IMR-90 (cell line): ENCODE measurements around the gene WDFY1. TPM values are rescaled to one million over a fixed set of nuclear protein-coding genes. Genes with fewer than 3 reads are reported as not detected.

Source experiments
- ATAC-seq: fragments of 200-7000 bp; cut with Tn5 transposase; 2 replicates; pipeline ENCODE4 v1.9.1; 2020; ENCODE audit warnings: low read depth, mild to moderate bottlenecking, moderate library complexity
- BruUV-seq: library from RNA; stranded (reverse); fragments of 400-500 nt; replicated peaks from 2 replicates; lab custom pipeline; 2021; lab: Mats Ljungman, UMichigan
- CTCF ChIA-PET: fragments of 300-600 bp; formaldehyde crosslinking; extraction: SDS; loops from one replicate; lab custom pipeline; 2021; ENCODE audit warnings: antibody characterized with exemption; lab: Yijun Ruan, JAX
- POLR2A ChIA-PET: fragments of 300-600 bp; sonication (Branson Sonifier 250); formaldehyde crosslinking; loops from one replicate; lab custom pipeline; 2022; ENCODE audit warnings: antibody characterized with exemption; ENCODE audit not compliant: unreplicated experiment; lab: Charles Lee
- DNase-seq: peaks from one replicate; pipeline ENCODE4 v3.0.0; 2013
- H2AFZ ChIP-seq: replicated peaks from 2 replicates; pipeline ENCODE3; 2013; ENCODE audit warnings: low read length, mild to moderate bottlenecking; ENCODE audit not compliant: poor library complexity
- H2AK5ac ChIP-seq: 2 replicates; pipeline ENCODE4 v1.6.1; 2013; ENCODE audit warnings: low read depth, low read length, inconsistent platforms
- H2AK9ac ChIP-seq: replicated peaks from 2 replicates; pipeline ENCODE3; 2013; ENCODE audit warnings: mild to moderate bottlenecking, low read depth, low read length, moderate library complexity; ENCODE audit not compliant: poor library complexity
- H2BK120ac ChIP-seq: 2 replicates; pipeline ENCODE4 v1.6.1; 2013; ENCODE audit warnings: low read depth, low read length, inconsistent platforms
- H2BK15ac ChIP-seq: 3 replicates; pipeline ENCODE4 v1.6.1; 2013; ENCODE audit warnings: low read depth, low read length, inconsistent platforms
- H2BK20ac ChIP-seq: 2 replicates; pipeline ENCODE4 v1.6.1; 2013; ENCODE audit warnings: low read depth, mild to moderate bottlenecking, inconsistent platforms, low read length, moderate library complexity
- H2BK5ac ChIP-seq: 2 replicates; pipeline ENCODE4 v1.6.1; 2013; ENCODE audit warnings: mild to moderate bottlenecking, low read depth, low read length, inconsistent platforms; ENCODE audit not compliant: poor library complexity, severe bottlenecking
- H3K14ac ChIP-seq: replicated peaks from 2 replicates; pipeline ENCODE4 v1.6.1; 2013; ENCODE audit warnings: low read depth, low read length, inconsistent platforms
- H3K18ac ChIP-seq: 2 replicates; pipeline ENCODE4 v1.6.1; 2013; ENCODE audit warnings: low read depth, low read length, control low read depth
- H3K23ac ChIP-seq: 2 replicates; pipeline ENCODE4 v1.6.1; 2013; ENCODE audit warnings: low read depth, low read length, inconsistent platforms
- H3K27ac ChIP-seq: 2 replicates; pipeline ENCODE4 v1.5.1; 2013; ENCODE audit warnings: mild to moderate bottlenecking, control low read depth, low read length; ENCODE audit not compliant: insufficient read depth
- H3K27me3 ChIP-seq: 2 replicates; pipeline ENCODE4 v1.6.1; 2013; ENCODE audit warnings: low read length; ENCODE audit not compliant: control insufficient read depth, insufficient read depth
- H3K36me3 ChIP-seq: 2 replicates; pipeline ENCODE4 v1.6.1; 2013; ENCODE audit warnings: low read length, mixed read lengths; ENCODE audit not compliant: control insufficient read depth, insufficient read depth
- H3K4ac ChIP-seq: 2 replicates; pipeline ENCODE4 v1.6.1; 2013; ENCODE audit warnings: low read depth, low read length, inconsistent platforms
- H3K4me1 ChIP-seq: 2 replicates; pipeline ENCODE4 v1.6.1; 2013; ENCODE audit warnings: low read length, mixed read lengths; ENCODE audit not compliant: control insufficient read depth, insufficient read depth
- H3K4me2 ChIP-seq: 2 replicates; pipeline ENCODE4 v1.6.1; 2013; ENCODE audit warnings: low read depth, mild to moderate bottlenecking, control low read depth, low read length, moderate library complexity
- H3K4me3 ChIP-seq: 2 replicates; pipeline ENCODE4 v1.5.1; 2013; ENCODE audit warnings: low read depth, mild to moderate bottlenecking, control low read depth, low read length, moderate library complexity; ENCODE audit not compliant: insufficient read depth
- H3K56ac ChIP-seq: 2 replicates; pipeline ENCODE4 v1.6.1; 2013; ENCODE audit warnings: low read length, inconsistent platforms; ENCODE audit not compliant: insufficient read depth; ENCODE audit errors: extremely low read depth
- H3K79me1 ChIP-seq, 2 experiments: 2 replicates each; pipeline ENCODE4 v1.6.1; 2013; ENCODE audit warnings: low read length in 2 of 2, inconsistent platforms in 1 of 2, low read depth in 1 of 2
- H3K9ac ChIP-seq: 2 replicates; pipeline ENCODE4 v1.6.1; 2013; ENCODE audit warnings: low read depth, low read length, control low read depth
- H3K9me1 ChIP-seq: 2 replicates; pipeline ENCODE4 v1.6.1; 2013; ENCODE audit warnings: low read length, inconsistent platforms; ENCODE audit not compliant: insufficient read depth
- H3K9me3 ChIP-seq: 2 replicates; pipeline ENCODE4 v1.6.1; 2013; ENCODE audit warnings: low read length; ENCODE audit not compliant: control insufficient read depth, insufficient read depth
- H4K20me1 ChIP-seq: 2 replicates; pipeline ENCODE4 v1.6.1; 2013; ENCODE audit warnings: low read length, inconsistent platforms; ENCODE audit not compliant: insufficient read depth
- H4K5ac ChIP-seq: 2 replicates; pipeline ENCODE4 v1.6.1; 2013; ENCODE audit warnings: mild to moderate bottlenecking, low read depth, low read length, control low read depth
- H4K8ac ChIP-seq, 2 experiments: 2 replicates each; pipeline ENCODE4 v1.6.1; 2013; ENCODE audit warnings: low read depth in 2 of 2, low read length in 2 of 2, control low read depth in 1 of 2, inconsistent platforms in 1 of 2
- H4K91ac ChIP-seq: 2 replicates; pipeline ENCODE4 v1.6.1; 2013; ENCODE audit warnings: low read depth, low read length, inconsistent platforms; ENCODE audit not compliant: insufficient read depth
- BHLHE40 ChIP-seq: fragments of 150-350 bp; IDR thresholded peaks from 2 replicates; pipeline ENCODE4 v1.6.1; 2016; ENCODE audit warnings: mild to moderate bottlenecking, low read depth, low read length
- CEBPB ChIP-seq: IDR thresholded peaks from 2 replicates; pipeline ENCODE4 v1.6.1; 2012; ENCODE audit warnings: low read depth, low read length, improper control_type of control experiment
- CHD1 ChIP-seq: IDR thresholded peaks from 2 replicates; pipeline ENCODE4 v1.6.1; 2012; ENCODE audit warnings: low read depth, low read length, improper control_type of control experiment
- ELK1 ChIP-seq: fragments of 150-350 bp; IDR thresholded peaks from 2 replicates; pipeline ENCODE4 v1.6.1; 2016; ENCODE audit warnings: low read depth, mild to moderate bottlenecking, low read length, moderate library complexity, borderline replicate concordance
- FOS ChIP-seq: fragments of 150-350 bp; IDR thresholded peaks from 2 replicates; pipeline ENCODE4 v1.6.1; 2016; ENCODE audit warnings: low read depth, low read length
- MAFK ChIP-seq: IDR thresholded peaks from 2 replicates; pipeline ENCODE4 v1.6.1; 2012; ENCODE audit warnings: low read depth, low read length, improper control_type of control experiment
- MAZ ChIP-seq: IDR thresholded peaks from 2 replicates; pipeline ENCODE4 v1.6.1; 2012; ENCODE audit warnings: low read depth, mild to moderate bottlenecking, low read length, improper control_type of control experiment, moderate library complexity, borderline replicate concordance
- MXI1 ChIP-seq: IDR thresholded peaks from 2 replicates; pipeline ENCODE4 v1.6.1; 2012; ENCODE audit warnings: low read depth, mild to moderate bottlenecking, low read length, moderate library complexity, borderline replicate concordance
- NFE2L2 ChIP-seq: fragments of 150-350 bp; IDR thresholded peaks from 2 replicates; pipeline ENCODE4 v1.6.1; 2016; ENCODE audit warnings: low read depth, mild to moderate bottlenecking, low read length
- POLR2A ChIP-seq: IDR thresholded peaks from 2 replicates; pipeline ENCODE4 v1.6.1; 2012; ENCODE audit warnings: mild to moderate bottlenecking, low read depth, low read length
- RAD21 ChIP-seq: IDR thresholded peaks from 2 replicates; pipeline ENCODE4 v1.6.1; 2012; ENCODE audit warnings: low read length, improper control_type of control experiment
- RCOR1 ChIP-seq: IDR thresholded peaks from 2 replicates; pipeline ENCODE4 v1.6.1; 2012; ENCODE audit warnings: mild to moderate bottlenecking, low read length, improper control_type of control experiment; ENCODE audit not compliant: insufficient replicate concordance
- RFX5 ChIP-seq: IDR thresholded peaks from 2 replicates; pipeline ENCODE4 v1.8.0; 2012; ENCODE audit warnings: low read depth, mild to moderate bottlenecking, low read length, moderate library complexity
- SMC3 ChIP-seq: fragments of 150-350 bp; IDR thresholded peaks from 2 replicates; pipeline ENCODE4 v1.6.1; 2016; ENCODE audit warnings: low read depth, mild to moderate bottlenecking, antibody characterized with exemption, low read length, moderate library complexity
- USF2 ChIP-seq: fragments of 150-350 bp; IDR thresholded peaks from 2 replicates; pipeline ENCODE4 v1.6.1; 2017; ENCODE audit warnings: mild to moderate bottlenecking, antibody characterized with exemption, low read length, low read depth
- WGBS, 2 experiments: methylation state at CpG; one replicate each; pipeline versions ENCODE4 v1.1.5 to v1.1.7; 2013; ENCODE audit warnings: missing lambda C conversion rate in 2 of 2; ENCODE audit not compliant: insufficient read length in 1 of 2; ENCODE audit errors: extremely low coverage in 2 of 2; 5-methylcytosine and 5-hydroxymethylcytosine counted together
- dilution Hi-C: fragments of 300-500 bp; cut with HindIII; formaldehyde crosslinking; loops from one replicate; pipeline ENCODE4 v1.14.3; 2018; ENCODE audit warnings: low sequenced_read_pairs; ENCODE audit not compliant: unreplicated experiment
- in situ Hi-C: fragments of 300-500 bp; cut with MboI; formaldehyde crosslinking; loops from 3 replicates; pipeline ENCODE4 v1.14.3; 2019; ENCODE audit warnings: low sequenced_read_pairs, inconsistent platforms, mixed read lengths
- intact Hi-C: fragments of 100-400 bp; cut with micrococcal nuclease; formaldehyde crosslinking; loops from 2 replicates; pipeline ENCODE4 v1.10.0; 2022
- polyA plus RNA-seq, 3 experiments: library from polyadenylated mRNA; depleted of rRNA; stranded (reverse); fragments of >200 nt; gene quantifications; 2 replicates each; pipeline ENCODE4 v1.2.3, GENCODE V29; 2012; ENCODE audit warnings: low replicate concordance in 1 of 3
- total RNA-seq: library from RNA; depleted of rRNA; stranded (reverse); fragments of >200 nt; gene quantifications from 2 replicates; pipeline ENCODE4 v1.2.3, GENCODE V29; 2012
- TF ChIP-seq, protein P1 (sequence below): conservative IDR thresholded peaks from 2 replicates; pipeline ENCODE4 v1.5.1; 2012; ENCODE audit warnings: mild to moderate bottlenecking, low read depth, low read length, improper control_type of control experiment

The WDFY1 gene
- total and polyA plus RNA-seq, 2 of the 4 experiments (the other 2 are of a cell fraction) = 35.6 to 93.6 TPM

DNA sequence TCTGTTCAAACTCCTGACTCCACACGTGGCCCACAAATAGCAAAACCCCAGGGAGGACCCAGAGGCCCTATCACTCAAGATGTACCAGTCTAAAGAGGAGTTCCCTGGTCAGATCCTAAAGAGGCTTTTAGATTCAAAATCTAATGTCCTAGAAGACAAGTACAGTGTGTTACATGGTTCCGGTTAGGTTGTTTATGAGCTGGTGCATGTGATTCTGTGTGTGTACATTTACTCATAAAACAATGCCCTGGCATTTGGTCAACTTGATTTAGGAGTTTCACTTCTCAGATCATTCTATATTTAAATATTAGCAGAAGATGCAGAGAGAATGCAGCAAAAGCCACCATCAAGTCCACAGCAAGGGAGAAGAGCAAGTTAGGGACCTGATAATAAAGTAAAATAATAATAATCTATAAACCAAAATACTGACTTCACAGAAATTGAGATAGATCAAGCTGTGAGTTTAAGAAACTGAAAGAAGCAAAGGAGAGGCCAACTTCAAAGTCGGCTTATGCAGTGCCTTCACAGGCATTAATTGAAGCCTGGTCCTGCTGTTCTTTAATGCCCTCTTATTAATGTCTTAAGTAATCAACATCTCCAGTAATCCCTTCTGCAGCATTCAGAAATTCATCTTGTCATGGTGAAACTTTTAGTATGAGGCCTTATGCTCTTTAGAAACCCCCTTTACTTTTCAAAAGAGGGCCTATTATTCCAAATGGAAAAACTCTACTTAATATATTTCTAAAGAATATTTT is 103.5 kb downstream of the WDFY1 start:
- BruUV-seq = no TSS peak
- Histone ChIP-seq H2AK9ac (no peak overlapping the region), H3K36me3 (no peaks in the 10 kb centered on the region), H3K18ac (no peak overlapping the region), H3K4me2 (no peak overlapping the region), H2BK5ac (no peak overlapping the region), H2BK120ac (no peak overlapping the region), H4K8ac (no peak overlapping the region), H3K4me3 (no peak overlapping the region), H3K9me1 (no peaks in the 10 kb centered on the region), H3K27me3 (no peaks in the 10 kb centered on the region), H4K20me1 (no peaks in the 10 kb centered on the region), H3K27ac (no peak overlapping the region), H3K56ac (no peak overlapping the region), H2BK15ac (no peak overlapping the region), H2BK20ac (no peak overlapping the region), H3K4me1 (peaks cover 2% of the 10 kb centered on the region; the same call in 1 of the 2 replicates), H3K9ac (no peak overlapping the region), H3K23ac (no peak overlapping the region), H4K91ac (no peak overlapping the region), H3K4ac (no peak overlapping the region), H2AFZ (no peak overlapping the region), H3K79me1 (no peaks in the 10 kb centered on the region), H2AK5ac (no peak overlapping the region), H3K14ac (no peak overlapping the region), H3K9me3 (no peaks in the 10 kb centered on the region), H4K5ac (no peak overlapping the region)
- TF ChIP-seq, protein P1, sequence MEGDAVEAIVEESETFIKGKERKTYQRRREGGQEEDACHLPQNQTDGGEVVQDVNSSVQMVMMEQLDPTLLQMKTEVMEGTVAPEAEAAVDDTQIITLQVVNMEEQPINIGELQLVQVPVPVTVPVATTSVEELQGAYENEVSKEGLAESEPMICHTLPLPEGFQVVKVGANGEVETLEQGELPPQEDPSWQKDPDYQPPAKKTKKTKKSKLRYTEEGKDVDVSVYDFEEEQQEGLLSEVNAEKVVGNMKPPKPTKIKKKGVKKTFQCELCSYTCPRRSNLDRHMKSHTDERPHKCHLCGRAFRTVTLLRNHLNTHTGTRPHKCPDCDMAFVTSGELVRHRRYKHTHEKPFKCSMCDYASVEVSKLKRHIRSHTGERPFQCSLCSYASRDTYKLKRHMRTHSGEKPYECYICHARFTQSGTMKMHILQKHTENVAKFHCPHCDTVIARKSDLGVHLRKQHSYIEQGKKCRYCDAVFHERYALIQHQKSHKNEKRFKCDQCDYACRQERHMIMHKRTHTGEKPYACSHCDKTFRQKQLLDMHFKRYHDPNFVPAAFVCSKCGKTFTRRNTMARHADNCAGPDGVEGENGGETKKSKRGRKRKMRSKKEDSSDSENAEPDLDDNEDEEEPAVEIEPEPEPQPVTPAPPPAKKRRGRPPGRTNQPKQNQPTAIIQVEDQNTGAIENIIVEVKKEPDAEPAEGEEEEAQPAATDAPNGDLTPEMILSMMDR = no peak
- no peak for TF ChIP-seq SMC3
- TF ChIP-seq CEBPB = no peak
- TF ChIP-seq RFX5 = no peak
- no peak for TF ChIP-seq MAFK
- TF ChIP-seq FOS = no peak
- TF ChIP-seq NFE2L2 = no peak
- TF ChIP-seq RAD21 = no peak
- no peak for TF ChIP-seq MAZ
- no peak for TF ChIP-seq RCOR1
- no peak for TF ChIP-seq CHD1
- no peak for TF ChIP-seq USF2
- TF ChIP-seq MXI1 = no peak
- TF ChIP-seq POLR2A = no peak
- no peak for TF ChIP-seq ELK1
- no peak for TF ChIP-seq BHLHE40
- intact Hi-C loops = no loop called here
- no peak for DNase-seq
- ChIA-PET CTCF (no interaction called here), POLR2A (no interaction called here)
- no CpG with 5 or more reads among the region's 3 CpGs for WGBS, 2 experiments
- in situ Hi-C loops = no loop called here
- no peak for ATAC-seq
- dilution Hi-C loops = no loop called here
